T-helper 1 cell (primary cell): Measurements from ENCODE around the gene MLC1.

Experiments
- DNase-seq, 5 donors: peaks; one replicate each; pipeline ENCODE4 v3.0.0-alpha.2; 2012 to 2020

MLC1 gene

DNA sequence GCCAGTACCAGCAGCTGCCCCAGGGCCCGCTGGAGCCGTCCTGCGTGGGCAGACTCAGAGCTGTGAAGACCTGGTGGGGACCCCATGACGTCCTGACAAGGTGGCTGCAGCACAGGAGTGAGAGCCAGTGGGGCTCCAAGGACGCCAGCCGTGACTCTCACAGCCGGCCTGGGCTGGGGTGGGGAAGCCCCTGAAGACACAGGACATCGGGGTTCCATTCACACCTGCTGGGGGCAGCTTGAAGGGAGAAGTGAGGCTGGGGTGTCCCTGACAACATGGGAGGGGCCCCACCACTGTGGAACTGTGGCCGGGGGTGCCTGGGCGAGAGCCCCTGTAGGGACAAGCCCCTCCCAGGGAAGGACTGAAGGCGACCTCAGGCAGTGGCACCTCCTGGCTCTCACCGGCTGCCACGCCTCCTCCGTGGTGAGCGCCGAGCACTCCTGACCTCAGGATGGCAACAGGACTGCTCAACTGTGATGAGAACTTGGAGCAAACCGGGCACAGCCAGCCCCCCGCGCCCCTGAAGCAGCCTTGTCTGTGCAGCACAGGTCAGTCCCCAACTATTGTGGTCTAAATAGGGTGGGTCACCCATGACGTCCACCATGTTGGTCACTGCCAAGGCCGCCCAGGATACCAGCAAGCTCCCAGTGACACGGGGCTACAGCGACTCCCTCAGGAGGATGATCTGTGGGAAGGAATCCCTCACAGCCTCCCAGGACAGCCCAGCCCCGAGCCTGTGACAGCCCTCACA, 49.9 kb downstream of the MLC1 start:
- no peak for DNase-seq

DNA sequence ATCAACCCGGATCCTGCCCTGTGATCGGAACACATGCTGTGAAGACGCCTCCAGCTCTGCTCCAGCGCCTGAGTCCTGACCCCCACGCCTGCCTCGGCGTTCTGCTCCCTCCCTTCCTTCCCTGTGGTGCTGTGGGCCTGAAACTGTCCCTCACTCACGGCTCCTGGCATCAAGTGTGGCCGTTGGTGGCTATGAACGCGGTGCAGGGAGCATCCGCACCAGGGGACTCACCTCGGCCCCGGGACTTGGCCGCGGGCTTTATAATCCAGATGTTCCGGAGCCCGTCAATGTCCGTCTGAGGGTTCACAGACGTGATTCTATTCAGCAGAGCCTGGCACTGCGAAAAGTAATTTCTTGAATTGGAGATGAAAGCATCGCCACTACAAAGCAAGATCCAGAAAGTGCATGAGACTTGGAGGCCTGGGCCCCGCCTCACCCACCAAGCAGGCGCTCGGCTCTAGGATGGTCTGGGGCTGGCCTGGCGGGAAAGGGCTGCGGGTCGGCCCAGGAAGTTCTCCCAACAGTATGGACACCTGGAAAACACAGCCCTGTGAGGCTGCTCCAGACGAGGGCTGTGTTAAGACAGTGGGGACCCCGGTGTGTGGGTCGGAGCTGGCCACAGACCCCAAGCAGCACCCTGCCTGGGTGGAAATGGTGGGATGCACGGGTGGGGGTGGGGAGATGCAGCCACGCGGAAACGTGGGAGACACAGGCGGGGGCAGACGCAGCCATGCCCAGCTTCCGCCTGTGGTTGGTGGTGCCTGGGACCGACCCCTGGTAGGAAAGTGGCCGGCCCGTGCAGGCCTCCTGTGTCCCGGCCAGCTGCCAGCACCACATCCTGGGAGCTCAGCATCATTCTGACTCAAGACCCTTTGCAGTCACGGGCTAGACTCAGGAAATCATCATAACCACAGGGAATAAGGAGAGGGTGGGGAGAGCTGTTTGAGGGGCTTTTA, 50.8 kb downstream of the MLC1 start:
- DNase-seq: peak in 1 of 5 donors; percentile 47

DNA sequence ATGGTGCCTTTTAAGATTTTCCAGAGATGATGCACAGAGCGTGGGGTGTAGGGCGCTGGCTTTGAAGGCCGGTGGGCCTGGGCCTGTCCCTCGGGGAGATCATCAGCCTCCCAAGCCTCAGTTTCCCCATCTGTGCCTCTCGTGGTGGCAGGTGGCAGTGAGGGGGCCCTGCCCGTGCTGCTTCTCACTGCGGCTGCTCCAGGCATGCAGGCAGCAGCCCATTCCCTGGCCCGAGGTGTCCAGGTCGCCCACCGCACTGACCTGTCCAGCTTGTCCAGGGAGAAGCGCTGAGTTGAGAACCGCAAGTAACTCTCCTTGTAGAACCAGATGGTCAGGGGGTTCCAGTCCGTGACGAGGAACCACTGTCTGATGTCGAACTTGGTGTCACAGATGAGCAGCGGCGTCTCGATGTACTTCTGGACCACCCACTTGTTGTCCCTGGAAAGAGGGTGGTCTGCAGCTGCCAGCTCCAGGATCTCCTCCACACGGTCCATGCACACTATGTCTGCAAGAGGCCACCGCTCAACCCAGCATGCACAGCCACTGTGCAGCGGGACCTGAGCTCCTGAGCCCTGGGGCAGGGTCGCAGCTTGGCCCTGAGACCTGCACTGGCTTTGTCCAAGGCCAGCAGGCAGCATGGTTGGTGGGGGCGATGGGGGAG, 52.2 kb downstream of the MLC1 start:
- no peak for DNase-seq

DNA sequence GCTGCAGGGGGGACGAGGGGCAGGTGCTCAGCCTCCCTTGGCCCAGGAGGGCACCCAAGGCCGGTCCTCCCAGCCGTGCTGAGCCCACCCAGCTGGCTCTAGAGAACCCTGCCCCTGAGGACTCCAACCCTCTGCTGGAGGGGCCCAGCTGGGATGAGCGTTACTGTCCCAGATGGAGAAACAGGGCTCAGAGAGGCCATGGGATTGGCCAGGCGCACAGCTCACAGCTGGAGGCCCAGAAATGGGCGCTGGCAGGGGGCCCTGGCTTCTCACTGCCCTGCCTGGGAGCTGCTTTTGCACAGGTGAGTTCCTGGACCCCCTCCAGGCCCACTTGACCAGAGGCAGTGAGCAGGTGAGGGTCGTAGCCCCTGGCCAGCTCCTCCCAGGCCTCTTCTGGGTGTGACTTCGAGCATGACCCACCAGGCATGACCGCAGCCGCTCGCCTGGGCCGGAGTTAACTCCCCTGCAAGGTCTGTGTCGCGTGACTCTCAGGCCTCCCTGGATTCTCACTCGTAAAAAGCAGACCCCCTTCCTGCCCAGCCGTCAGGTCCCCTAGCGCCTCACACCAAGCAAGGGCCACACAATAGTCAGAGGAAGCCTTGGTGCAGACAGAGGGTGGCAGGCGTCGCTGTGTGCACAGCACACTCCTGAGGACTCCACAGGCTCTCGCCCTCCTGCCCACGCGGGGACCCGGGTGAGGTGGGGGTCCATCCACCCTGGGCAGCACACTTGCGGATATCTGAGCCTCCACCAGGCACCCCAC, 52.9 kb downstream of the MLC1 start:
- no peak for DNase-seq

DNA sequence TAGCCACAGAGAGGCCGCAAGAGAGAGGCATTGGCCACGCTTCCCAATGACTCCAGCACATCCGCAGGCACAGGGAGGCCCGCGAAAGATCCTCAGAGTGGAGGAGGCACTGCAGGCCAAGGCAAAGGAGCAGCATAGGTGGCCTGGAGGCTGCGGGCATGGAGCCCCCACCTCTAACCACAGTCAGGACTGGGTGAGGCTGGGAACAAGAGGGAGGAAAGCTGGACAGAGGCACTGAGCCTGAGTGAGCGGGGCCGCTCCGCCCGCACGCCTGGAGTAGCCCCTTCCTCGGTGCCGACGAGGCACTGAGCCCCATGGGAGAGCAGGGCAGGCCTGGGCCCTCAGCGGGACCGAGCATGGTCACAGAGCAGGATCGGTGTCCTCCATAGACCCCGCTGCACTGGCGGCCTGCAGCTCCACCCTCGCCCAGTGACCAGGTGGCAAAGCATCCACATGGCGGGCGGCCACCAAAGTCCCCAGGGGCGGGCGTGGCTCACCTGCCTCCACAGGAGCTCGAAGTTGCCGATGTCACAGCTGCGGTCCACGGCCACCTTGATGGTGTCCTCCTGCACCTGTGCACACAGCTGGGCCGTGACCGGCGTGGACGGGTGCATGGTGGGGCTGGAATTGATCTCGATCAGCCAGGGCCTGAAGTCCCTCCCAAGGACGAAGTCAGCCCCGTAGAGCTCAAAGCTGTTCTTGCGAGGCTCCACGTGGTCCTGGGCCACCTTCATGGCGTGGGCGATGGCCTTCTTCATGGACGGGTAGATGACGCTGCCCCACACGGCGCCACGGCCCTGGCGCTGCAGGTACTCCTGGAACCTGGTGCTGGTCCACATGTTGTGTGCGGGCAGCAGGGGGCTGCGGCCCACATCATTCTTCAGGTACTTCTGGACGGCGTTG, 53.8 kb downstream of the MLC1 start:
- no peak for DNase-seq

DNA sequence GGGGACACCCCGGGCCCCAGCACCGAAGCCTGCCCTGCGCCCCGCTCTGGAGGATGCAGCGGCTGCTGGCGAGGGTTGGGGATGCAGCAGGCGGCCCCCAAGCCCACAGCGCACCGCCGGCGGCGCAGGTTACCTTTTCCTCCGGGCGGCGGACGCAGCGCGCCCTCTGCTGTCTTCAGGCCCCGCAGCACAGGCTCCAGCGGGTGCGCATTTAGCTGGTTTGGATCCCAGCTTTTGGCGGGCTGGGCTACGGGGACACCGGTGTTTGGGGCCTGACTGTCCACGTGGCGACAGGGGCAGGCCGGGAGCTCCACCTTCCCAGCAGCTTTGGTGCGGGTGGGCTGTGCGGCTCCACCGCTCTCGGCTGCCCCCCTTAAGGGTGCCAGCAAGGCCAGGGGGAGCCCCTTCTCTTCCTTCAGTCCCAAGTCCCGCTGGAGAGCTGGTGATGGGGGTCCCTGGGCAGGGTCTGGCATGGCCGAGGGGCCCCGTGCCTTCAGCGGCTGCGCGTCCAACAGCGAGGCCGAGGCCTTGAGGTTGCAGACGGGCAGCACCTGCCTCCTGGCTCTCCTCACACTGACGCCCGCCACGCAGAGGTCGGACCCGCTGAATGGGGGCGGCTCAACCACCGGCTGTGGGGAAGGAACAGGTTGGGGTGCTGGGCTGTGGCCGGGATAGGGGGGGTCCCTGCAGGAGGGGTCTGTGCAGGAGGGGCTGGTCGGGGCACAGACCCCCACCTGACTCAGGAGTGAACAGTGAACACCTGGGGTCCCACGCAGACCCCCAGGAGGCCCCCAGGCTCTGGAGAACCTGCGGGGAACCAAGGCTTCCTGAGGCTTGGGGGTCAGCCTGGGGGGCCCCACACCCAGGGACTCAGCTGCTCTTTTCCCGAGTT, 54.7 kb downstream of the MLC1 start:
- peak; percentile 76 to 86 (median 80) for DNase-seq

DNA sequence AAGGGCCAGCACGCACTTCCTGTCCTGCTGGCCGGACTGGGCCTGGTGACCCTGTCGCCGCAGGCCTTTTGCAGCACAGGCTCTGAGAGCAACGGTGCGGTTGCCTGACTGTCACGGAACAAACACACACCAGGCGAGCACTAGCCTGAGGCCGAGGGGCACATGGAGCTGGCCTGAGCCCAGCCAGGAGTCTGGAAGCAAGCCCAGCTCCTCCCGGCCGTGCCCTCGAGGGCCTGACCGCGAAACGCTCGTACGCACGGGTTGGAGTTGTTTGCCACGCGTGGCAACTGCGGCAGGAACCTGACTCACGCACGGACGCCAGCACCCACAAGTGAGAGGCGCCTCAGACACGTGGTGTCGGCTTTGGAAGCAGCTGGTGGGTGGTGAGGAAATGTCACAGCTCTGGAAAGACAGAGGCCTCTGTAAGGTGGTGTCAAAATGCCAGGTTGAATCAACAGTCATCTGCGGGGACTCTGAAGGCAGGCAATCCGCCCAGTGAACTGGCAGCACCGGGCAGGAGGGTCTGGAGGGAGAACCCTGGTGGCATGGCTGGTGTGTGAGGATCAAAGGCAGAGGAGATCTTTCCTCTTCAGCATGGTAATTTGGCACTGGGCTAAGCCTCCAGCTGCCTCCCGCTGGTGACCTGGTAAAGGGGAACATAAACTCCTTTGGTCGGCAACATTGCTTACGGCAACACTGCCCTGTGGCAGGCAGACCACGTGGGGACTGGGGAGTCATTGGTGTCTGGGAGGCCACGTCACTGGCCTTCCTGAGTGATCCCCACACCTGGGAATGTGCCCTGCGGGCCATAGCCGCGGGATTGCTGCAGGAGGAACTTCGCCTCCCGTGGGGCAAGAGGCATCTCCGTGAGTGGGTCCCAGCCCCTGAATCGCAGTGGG, 57.3 kb downstream of the MLC1 start:
- peak in 3 of 5 donors; percentile 15 to 51 (median 45) for DNase-seq

DNA sequence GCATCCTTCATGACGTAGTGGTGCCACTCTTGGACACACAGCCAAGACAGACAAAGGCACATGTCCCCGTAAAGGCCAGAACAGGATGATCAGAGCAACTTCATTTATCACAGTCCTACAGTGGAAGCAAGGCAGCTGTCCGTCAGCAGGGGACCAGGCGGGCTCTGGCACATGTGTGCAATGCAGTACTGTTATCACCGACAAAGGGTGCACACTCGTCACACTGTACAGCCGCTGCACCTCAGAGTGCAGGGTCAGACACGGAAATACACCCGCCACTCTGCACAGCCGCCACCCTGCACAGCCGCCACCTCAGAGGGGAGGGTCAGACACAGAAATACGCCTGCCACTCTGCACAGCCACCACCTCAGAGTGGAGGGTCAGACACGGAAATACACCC, 59.2 kb downstream of the MLC1 start:
- no peak for DNase-seq

DNA sequence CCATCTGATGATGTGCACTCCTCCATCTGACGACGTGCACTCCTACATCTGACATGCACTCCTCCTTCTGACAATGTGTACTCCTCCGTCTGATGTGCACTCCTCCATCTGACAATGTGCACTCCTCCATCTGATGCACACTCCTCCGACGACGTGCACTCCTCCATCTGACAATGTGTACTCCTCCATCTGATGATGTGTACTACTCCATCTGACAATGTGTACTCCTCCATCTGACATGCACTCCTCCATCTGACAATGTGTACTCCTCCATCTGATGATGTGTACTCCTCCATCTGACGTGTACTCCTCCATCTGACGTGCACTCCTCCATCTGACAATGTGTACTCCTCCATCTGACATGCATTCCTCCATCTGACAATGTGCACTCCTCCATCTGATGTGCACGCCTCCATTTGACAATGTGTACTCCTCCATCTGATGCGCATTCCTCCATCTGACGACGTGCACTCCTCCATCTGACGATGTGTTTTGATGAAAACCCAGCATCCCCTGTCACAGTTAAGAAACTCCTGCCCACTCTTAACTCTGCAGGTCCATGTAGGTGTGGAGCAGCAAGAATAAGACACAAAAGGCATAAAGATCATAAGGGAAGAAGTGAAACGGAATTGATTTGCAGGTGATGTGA, 62.9 kb downstream of the MLC1 start:
- DNase-seq: no peak

DNA sequence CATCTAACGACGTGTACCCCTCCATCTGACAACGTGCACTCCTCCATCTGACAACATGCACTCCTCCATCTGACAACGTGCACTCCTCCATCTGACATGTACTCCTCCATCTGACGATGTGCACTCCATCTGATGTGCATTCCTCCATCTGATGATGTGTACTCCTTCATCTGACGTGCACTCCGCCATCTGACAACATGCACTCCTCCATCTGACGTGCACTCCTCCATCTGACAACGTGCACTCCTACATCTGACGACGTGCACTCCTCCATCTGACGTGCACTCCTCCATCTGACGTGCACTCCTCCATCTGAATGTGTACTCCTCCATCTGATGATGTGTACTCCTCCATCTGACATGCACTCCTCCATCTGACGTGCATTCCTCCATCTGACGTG, 64.6 kb downstream of the MLC1 start:
- no peak for DNase-seq

DNA sequence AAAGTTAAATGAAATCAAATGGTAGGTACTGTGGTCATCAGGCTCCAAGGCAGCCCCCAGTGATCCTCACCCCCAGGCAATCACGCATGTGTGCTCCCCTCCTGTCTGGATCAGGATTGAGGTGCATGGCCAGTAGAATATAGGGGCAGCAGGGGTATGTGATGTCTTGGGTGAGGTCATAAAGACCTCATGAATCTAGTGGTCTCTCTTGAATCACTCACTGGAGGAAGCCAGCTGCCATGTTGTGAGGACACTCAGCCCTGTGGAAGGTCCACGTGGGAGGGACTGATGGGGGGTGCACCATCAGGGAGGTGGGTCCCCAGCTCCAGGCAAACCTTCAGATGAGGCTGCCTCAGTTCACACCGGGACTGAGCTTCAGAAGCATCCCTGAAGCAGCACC, 65.9 kb downstream of the MLC1 start:
- DNase-seq: peak in 1 of 5 donors; percentile 5

DNA sequence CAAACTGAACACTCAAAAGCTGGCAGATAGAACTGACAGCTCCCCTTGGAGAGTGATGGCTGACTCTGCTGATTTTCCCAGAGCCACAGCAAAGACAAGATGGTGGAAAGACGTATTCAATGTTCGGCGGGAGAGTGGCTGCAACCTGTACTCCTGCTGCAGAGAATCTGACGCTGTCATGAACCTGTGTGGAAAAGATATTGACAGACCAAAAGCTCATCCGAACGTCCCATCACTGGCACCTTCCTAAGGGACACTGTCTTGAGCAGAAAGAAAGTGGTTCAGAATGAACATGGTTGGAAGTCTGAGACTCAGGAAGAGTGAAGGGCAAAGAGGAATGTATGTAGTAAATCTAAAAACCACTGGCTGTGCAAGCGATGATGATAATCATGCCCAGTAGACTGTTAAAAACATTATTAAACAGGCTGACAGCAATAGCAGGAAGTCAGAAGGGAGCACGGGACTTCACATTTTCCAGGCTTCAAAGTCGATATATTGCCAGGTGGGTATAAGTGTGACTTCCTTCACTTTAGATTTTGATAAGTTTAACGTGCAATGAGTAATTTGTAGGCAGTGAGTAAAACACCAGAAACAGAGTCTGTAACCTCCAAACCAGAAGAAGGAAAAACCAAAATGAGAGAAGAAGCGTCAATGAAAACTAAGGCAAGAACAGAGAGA, 66.5 kb downstream of the MLC1 start:
- peak in 1 of 5 donors; percentile 47 for DNase-seq

DNA sequence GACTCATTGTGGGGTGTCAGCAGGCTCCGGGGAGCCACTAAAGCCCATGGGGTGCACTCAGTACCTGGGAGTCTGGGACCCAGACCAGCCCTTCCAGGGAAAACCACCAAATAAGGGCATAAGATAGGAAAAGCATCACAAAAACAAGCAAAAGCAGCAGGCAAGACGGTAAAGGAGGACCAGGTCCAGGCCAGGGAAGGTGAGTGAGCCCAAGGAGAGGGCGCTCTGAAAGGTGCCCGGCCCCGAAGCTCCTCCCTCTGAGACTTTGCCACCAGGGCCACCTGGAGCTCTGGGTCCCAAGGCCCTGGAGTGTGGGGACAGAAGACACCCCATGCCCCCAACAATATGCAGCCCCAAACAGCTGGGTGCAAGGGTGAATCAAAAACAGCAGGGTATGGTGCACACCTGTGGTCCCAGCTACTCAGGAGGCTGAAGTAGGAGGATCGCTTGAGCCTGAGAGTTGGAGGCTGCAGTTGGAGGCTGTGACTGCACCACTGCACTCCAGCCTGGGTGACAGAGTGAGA, 67.5 kb downstream of the MLC1 start:
- DNase-seq: no peak

DNA sequence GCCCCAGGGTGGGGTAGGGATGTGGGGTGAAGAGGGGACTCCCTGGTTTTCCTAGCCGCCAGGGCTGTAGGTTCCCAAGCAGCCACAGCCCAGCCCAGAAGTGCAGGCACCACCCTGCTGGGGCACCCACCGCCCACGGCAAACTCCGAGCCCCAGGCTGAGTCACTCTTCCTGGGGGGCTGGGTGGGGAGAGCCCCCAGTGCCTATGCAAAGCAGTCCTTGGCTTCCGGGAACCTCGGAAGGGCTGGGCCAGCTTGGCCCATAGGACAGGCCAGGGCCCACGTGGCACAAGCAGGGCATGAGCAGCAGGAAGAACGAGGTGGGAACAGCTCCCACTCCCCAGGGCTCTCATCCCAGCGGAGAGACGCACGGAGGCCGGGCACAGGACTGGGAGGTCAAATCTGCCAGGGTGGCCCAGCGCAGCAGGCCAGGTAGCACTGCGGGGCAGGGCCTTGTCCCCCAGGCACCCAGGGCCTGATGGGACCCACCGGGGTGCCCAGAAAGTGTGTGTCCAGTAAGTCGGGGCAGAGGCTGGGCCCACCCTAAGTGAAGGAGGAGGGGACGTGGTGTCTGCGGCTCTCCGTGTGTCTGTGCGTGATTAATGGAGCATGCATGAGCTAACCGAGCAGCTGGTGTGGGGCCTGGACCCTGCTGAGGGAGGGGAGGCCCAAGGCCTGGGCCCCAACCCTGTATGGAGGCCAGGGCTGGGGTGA, 68.1 kb downstream of the MLC1 start:
- DNase-seq: peak in 3 of 5 donors; percentile 14 to 64 (median 33)

DNA sequence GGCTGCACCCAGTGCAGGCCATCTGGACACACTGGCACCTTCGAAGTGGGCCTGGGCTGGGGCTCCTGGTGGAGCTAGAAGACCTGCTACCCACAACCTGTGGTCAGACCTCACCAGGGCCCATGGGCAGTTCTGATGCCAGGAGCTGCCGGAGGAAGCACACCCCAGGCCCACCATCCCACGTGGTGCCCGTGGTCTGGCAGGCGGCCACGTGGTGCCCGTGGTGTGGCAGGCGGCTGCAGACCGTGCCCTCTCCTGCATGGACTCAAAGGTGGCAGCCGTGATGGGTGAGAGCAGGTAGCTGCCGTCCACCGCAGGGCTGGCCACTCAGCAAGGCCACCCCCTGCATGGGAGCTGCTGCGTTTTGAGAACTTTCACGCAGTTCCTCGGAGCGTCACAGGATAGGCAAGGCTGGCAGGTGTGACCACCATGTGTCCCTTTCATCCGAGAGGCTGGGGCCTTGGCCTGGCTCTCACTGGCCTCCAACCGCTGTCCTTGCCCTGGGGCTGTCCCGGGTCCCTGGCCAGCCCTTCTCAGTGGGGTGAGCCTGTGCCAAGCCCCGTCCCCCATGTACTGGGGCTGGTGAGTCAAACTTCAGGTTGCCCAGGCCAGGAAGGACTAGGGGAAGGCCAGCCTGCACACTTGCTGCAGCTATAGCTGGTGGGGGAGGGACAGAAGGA, 68.8 kb downstream of the MLC1 start:
- DNase-seq: peak in 1 of 5 donors; percentile 5
